ENCODE data around the gene HMOX2. TPM values are rescaled to one million over a fixed set of nuclear protein-coding genes. Genes with fewer than 3 reads are reported as not detected.

Gene HMOX2
- total RNA-seq, 6 donors from 2014 or later, result 22.0 to 93.9 (median 53.8) TPM

DNA sequence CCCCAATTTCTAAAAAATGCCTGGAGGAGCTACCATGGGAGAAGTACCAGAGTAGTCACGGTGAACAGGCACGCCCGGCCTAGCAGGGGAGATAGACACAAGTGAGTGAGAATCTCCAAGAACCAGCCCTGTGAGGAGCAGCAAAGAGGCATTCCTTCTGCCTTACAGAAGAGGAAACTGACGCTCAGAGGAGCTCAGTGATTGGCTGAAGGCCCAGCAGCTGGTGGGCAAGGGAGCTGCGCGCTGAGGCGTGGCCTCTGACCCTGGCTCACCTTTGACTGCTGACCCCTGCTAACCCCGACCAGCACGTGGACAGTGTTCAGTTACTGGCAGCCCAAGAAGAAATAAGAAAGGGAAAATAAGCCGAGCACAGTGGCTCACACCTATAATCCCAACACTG lies 81.8 kb downstream of the HMOX2 start:
- H3K9me3 ChIP-seq, result no peaks in the 10 kb centered on the region
- TF ChIP-seq, protein P1, sequence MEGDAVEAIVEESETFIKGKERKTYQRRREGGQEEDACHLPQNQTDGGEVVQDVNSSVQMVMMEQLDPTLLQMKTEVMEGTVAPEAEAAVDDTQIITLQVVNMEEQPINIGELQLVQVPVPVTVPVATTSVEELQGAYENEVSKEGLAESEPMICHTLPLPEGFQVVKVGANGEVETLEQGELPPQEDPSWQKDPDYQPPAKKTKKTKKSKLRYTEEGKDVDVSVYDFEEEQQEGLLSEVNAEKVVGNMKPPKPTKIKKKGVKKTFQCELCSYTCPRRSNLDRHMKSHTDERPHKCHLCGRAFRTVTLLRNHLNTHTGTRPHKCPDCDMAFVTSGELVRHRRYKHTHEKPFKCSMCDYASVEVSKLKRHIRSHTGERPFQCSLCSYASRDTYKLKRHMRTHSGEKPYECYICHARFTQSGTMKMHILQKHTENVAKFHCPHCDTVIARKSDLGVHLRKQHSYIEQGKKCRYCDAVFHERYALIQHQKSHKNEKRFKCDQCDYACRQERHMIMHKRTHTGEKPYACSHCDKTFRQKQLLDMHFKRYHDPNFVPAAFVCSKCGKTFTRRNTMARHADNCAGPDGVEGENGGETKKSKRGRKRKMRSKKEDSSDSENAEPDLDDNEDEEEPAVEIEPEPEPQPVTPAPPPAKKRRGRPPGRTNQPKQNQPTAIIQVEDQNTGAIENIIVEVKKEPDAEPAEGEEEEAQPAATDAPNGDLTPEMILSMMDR (IDR thresholded peaks at IDR 0.05), result no peak
- TF ChIP-seq EP300 (IDR thresholded peaks at IDR 0.05), result no peak
- TF ChIP-seq POLR2A (IDR thresholded peaks at IDR 0.05), result no peak
- TF ChIP-seq POLR2AphosphoS5 (IDR thresholded peaks at IDR 0.05), result no peak
- H3K27ac ChIP-seq, result no peak overlapping the region
- no peaks in the 10 kb centered on the region for H3K4me1 ChIP-seq
- WGBS, 2 donors, result 76 to 81% methylated on average over 7 to 10 of the region's 10 CpGs
- ATAC-seq (ENCODE audit: low FRiP score in 2 of 2), result no peak
- H3K36me3 ChIP-seq, result no peaks in the 10 kb centered on the region
- H3K4me3 ChIP-seq, result no peak overlapping the region
- no peak for DNase-seq
- H3K27me3 ChIP-seq, result no peaks in the 10 kb centered on the region

Small RNA genes lying within 50 kb of the gene (small RNA-seq; reads per million reads assigned to genes)
- gene AC012676.2, result 0 reads per million in 4 donors

Other genes starting within 250 kb of the HMOX2 start
- gene SRL, start 234.3 kb upstream of the HMOX2 start, total RNA-seq, result 1 to 10 TPM in 1 of 6 donors, under 1 TPM in 2, not detected in 3; 0.30 to 1.1 (median 0.46) TPM
- gene TFAP4, start 203.4 kb upstream of the HMOX2 start, total RNA-seq, result 10 to 100 TPM in 3 of 6 donors, 1 to 10 TPM in 3; 3.7 to 24.1 (median 8.9) TPM
- 10 to 100 TPM; 10.5 to 35.2 (median 22.6) TPM for gene GLIS2, start 160.3 kb upstream of the HMOX2 start, total RNA-seq
- 10 to 100 TPM; 45.5 to 71.8 (median 62.6) TPM for gene PAM16, start 125.1 kb upstream of the HMOX2 start, total RNA-seq
- gene VASN, start 104.5 kb upstream of the HMOX2 start, total RNA-seq, result 10 to 100 TPM; 11.4 to 40.6 (median 30.2) TPM
- 100 to 1,000 TPM in 2 of 6 donors, 10 to 100 TPM in 4; 42.9 to 235 (median 69.0) TPM for gene CORO7, start 59.8 kb upstream of the HMOX2 start, total RNA-seq
- 10 to 100 TPM; 31.2 to 61.8 (median 36.6) TPM for gene DNAJA3, start 50.5 kb upstream of the HMOX2 start, total RNA-seq
- 10 to 100 TPM; 34.4 to 80.7 (median 43.3) TPM for gene NMRAL1, start 1.8 kb upstream of the HMOX2 start, total RNA-seq
- 10 to 100 TPM in 5 of 6 donors, 1 to 10 TPM in 1; 7.3 to 27.0 (median 21.9) TPM for gene CDIP1, start 62.4 kb downstream of the HMOX2 start, total RNA-seq
- gene C16orf96, start 79.9 kb downstream of the HMOX2 start, total RNA-seq, result 1 to 10 TPM in 1 of 6 donors, under 1 TPM in 4, not detected in 1; 0.24 to 1.0 (median 0.46) TPM
- gene UBALD1, start 138.5 kb downstream of the HMOX2 start, total RNA-seq, result 10 to 100 TPM; 14.9 to 43.9 (median 25.8) TPM
- 100 to 1,000 TPM in 3 of 6 donors, 10 to 100 TPM in 3; 49.0 to 148 (median 99.1) TPM for gene MGRN1, start 148.4 kb downstream of the HMOX2 start, total RNA-seq
- gene NUDT16L1, start 217.2 kb downstream of the HMOX2 start, total RNA-seq, result 10 to 100 TPM; 14.9 to 66.0 (median 34.1) TPM

Measured in upper lobe of left lung (tissue), 6 donors.